GM21528 (cell line): ENCODE results near the gene RPL10.
"Not testable (repeated sequence)": the region's sequence is repeated elsewhere in the genome, so short reads cannot be mapped to it uniquely, and the experiment has no call there.

Experiments used
- ATAC-seq: cut with Tn5 transposase; IDR thresholded peaks from one replicate; pipeline ENCODE4 v1.9.1; 2021; ENCODE audit warnings: mild to moderate bottlenecking, moderate library complexity; ENCODE audit not compliant: unreplicated experiment, low FRiP score

The RPL10 gene

DNA sequence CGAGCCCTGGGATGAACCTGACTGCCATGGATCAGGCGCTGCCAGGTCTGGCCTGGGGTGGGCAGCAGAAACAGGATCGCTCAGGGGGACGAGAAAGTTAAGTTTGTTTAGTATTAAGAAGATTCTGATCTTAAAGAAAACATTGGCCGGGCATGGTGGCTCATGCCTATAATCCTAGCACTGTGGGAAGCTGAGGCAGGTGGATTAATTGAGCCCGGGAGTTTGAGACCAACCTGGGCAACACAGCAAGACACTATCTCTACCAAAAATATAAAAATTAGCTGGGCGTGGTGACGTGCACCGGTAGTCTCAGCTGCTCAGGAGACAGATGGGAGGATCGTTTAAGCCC is 23.0 kb upstream of the RPL10 start:
- ATAC-seq: no peak

- no peak for ATAC-seq
These were observed 21.4 kb upstream of the RPL10 start for GRCh38 chrX:154376774-154377173.

- ATAC-seq: no peak
These were observed 19.9 kb upstream of the RPL10 start for GRCh38 chrX:154378059-154378798.

GRCh38 chrX:154378799-154379568 is 19.2 kb upstream of the RPL10 start, which contains the start of gene EMD:
Gene EMD, plus strand, starts transcription at chrX:154379295. Its CDS starts 190 bp downstream, at chrX:154379485.
- peak; percentile 81 for ATAC-seq

DNA sequence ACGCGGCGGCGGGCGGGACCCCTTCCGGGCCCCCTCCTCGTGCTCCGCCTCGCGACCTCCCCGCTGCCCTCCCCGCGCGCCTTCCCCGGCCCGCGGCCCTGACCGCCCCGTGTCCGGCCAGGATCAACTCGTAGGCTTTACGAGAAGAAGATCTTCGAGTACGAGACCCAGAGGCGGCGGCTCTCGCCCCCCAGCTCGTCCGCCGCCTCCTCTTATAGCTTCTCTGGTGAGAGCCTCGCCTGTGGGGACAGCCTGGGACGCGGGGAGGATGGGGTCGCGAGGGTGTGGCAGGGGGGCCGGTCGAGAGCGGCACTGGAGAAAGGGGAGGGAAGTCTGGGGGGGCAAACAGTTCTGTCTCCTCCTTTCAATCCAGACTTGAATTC is 18.6 kb upstream of the RPL10 start:
- ATAC-seq: peak; percentile 7

DNA sequence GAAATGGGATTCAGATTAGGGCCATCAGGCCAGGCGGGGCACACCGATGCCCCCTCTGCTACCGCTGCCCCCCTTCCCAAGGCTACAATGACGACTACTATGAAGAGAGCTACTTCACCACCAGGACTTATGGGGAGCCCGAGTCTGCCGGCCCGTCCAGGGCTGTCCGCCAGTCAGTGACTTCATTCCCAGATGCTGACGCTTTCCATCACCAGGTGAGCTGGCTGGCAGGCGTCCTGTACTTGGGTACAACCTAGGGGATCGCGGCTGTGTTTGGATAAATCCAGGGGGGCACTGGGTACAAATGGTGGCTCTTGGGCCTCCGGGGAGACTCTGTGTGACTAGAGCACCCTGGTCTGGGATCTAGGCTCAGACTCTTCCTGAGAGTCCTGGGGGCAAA is 18.0 kb upstream of the RPL10 start:
- no peak for ATAC-seq

DNA sequence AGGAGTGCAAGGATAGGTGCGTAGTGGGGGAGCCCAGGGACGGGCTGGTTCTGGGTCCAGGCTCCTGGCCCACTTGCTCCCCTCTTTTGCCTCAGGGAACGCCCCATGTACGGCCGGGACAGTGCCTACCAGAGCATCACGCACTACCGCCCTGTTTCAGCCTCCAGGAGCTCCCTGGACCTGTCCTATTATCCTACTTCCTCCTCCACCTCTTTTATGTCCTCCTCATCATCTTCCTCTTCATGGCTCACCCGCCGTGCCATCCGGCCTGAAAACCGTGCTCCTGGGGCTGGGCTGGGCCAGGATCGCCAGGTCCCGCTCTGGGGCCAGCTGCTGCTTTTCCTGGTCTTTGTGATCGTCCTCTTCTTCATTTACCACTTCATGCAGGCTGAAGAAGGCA is 17.4 kb upstream of the RPL10 start:
- ATAC-seq: no peak

- no peak for ATAC-seq
These were observed 16.9 kb upstream of the RPL10 start for GRCh38 chrX:154381271-154381670.

GRCh38 chrX:154382483-154383069 is 15.6 kb upstream of the RPL10 start:
- no peak for ATAC-seq

DNA sequence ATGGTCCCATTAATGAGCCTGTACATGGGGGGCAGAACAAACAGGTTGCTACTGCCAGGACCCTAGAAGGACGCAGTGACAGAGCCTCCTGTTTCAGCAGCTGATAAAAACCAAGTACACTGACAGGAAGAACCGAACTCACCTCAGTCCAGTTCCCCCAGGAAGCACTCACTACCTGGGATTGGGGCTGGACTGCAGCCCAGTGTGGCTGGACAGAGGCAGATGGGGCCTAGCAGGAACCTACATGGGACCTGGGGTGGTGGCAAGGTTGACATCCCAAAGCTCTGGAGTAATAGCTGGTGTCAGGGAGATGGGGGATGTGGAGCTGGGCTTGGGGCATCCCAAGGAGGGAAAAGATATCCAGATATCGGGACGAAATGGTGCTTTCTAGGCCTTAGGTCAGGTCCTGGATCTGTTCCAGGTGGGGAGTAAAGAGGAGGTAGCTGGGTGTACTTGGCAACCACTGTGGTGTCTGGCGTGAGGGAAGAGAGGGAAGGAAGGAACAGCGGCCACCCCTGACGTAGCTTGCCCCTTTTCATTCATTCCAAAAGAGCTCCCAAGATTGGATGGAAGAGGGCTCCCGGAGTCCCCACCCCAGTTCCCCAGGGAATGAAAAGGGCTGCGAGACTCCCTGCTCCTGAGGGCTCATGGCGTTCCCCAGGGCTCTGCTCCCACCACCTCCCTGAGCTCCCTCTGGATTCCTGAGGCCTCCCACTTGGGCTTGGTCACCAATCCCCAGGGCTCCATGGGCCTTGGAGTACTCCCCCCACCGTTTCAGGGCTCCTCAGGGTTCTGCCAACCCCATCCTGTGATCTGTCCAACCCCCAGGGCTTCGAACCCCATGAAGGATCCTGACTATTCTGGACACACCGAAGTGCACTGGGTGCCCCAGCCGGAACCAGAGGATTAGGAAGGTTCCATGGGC is 14.6 kb upstream of the RPL10 start:
- ATAC-seq: no peak

GRCh38 chrX:154384284-154384892 is 13.8 kb upstream of the RPL10 start:
- no peak for ATAC-seq

DNA sequence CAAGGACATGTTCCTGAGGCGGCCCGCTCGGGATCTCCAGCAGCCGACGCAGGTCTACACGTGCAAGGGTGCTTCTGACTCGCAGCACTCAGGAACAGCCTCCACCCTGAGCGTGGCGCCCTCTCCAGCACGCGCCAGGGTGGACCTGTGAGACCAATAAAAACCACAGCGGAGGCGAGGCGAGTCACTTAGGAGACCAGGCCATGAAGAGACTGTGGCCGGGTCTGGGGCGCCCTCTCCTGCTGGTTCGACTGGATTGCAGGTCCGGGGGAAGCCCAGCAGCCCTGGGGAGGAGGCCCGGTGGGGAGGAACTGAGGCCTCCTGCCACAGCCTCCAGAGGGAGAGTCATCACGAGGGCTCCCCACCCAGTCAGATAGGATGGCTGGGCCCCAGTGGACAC is 10.1 kb upstream of the RPL10 start:
- ATAC-seq: not testable (repeated sequence)

GRCh38 chrX:154388649-154389048 is 9.5 kb upstream of the RPL10 start:
- ATAC-seq: peak; percentile 10

- ATAC-seq: peak; percentile 77
These were observed 8.1 kb upstream of the RPL10 start for GRCh38 chrX:154389812-154390747.

DNA sequence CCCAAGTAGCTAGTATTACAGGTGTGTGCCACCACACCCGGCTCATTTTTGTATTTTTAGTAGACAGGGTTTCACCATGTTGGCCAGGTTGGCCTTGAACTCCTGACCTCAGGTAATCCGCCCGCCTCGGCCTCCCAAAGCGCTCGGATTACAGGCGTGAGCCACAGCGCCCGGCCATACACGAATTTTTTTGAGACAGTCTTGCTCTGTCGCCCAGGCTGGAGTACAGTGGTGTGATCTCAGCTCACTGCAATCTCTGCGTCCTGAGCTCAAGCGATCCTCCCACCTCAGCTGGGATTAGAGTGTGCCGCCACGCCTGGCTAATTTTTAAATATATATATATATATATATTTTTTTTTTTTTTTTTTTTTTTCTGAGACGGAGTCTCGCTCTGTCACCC is 1.8 kb upstream of the RPL10 start:
- ATAC-seq: not testable (repeated sequence)

DNA sequence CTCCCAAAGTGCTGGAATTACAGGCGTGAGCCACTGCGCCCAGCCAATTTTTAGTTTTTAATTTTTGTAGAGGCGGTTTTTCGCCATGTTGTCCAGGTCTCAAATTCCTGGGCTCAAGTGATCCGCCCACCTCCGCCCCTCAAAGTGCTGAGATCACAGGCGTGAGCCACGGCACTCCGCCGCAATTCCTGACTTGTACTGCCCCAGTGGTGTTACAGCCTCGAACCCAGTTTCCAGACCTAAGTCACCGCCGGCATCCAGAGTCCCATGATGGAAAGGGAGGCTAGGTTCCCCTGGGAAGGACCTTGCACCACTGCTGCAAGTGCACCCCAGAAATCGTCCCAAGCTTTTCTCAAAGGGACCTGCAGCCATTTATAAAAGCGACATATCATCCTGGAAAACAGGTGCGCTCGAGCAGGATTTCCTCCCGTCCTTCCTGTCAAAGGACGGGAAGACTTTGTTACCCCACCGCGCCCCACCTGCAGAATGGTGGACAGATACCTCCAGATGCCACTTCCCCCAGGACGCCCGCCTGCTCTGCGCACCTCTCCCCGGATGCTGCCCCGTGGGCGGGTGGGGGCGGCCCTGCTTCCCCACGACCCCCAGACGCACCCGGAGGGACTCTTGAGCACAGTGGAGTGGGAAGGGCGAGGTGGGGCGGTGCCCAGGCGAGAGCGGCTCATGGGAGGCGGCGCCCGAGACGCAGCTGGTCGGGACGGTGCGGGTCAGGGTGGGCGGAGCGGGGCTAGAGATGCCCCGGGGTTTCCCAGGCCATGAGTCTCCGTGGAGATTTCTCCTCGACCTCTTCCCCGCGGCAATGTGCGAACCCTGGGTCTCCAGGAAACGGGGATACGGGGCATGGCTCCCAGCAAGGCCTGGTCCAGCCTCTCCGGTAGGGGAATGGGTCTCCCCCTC is 947 bp upstream of the RPL10 start:
- ATAC-seq: peak; percentile 56

GRCh38 chrX:154398668-154399526 is 720 bp downstream of the RPL10 start:
- ATAC-seq: peak; percentile 29
